AG09309 (cell line): ENCODE data around the gene ARAP3.
A peak's percentile ranks its signal among the peaks of the same experiment; 100 is the strongest.

Experiments used
- DNase-seq: peaks from one replicate; pipeline ENCODE4 v3.0.0-alpha.2; 2010; ENCODE audit warnings: low read depth
- H3K4me3 ChIP-seq: 2 replicates; pipeline ENCODE4 v1.5.1; 2011; ENCODE audit warnings: mild to moderate bottlenecking, low read depth, low read length, moderate library complexity; ENCODE audit not compliant: control insufficient read depth
- TF ChIP-seq, protein P1 (sequence below): IDR thresholded peaks from 2 replicates; pipeline ENCODE4 v1.5.1; 2011; ENCODE audit warnings: mild to moderate bottlenecking, low read depth, low read length, inconsistent platforms; ENCODE audit not compliant: insufficient read depth, control insufficient read depth; ENCODE audit errors: missing control alignments

The ARAP3 gene

GRCh38 chr5:141703133-141703561 is 21.1 kb upstream of the ARAP3 start:
- DNase-seq: no peak
- H3K4me3 ChIP-seq: peak overlapping the region; percentile 55
- TF ChIP-seq, protein P1, sequence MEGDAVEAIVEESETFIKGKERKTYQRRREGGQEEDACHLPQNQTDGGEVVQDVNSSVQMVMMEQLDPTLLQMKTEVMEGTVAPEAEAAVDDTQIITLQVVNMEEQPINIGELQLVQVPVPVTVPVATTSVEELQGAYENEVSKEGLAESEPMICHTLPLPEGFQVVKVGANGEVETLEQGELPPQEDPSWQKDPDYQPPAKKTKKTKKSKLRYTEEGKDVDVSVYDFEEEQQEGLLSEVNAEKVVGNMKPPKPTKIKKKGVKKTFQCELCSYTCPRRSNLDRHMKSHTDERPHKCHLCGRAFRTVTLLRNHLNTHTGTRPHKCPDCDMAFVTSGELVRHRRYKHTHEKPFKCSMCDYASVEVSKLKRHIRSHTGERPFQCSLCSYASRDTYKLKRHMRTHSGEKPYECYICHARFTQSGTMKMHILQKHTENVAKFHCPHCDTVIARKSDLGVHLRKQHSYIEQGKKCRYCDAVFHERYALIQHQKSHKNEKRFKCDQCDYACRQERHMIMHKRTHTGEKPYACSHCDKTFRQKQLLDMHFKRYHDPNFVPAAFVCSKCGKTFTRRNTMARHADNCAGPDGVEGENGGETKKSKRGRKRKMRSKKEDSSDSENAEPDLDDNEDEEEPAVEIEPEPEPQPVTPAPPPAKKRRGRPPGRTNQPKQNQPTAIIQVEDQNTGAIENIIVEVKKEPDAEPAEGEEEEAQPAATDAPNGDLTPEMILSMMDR: no peak

- DNase-seq: no peak
- H3K4me3 ChIP-seq: no peak overlapping the region
- TF ChIP-seq, protein P1: no peak
These were observed 19.5 kb upstream of the ARAP3 start for GRCh38 chr5:141701360-141702119.

- no peak for DNase-seq
- no peak overlapping the region for H3K4me3 ChIP-seq
- TF ChIP-seq, protein P1: no peak
These were observed 15.6 kb upstream of the ARAP3 start for GRCh38 chr5:141697586-141697985.

- H3K4me3 ChIP-seq: no peak overlapping the region
- DNase-seq: no peak
- TF ChIP-seq, protein P1: no peak
These were observed 14.4 kb upstream of the ARAP3 start for GRCh38 chr5:141696431-141696830.

DNA sequence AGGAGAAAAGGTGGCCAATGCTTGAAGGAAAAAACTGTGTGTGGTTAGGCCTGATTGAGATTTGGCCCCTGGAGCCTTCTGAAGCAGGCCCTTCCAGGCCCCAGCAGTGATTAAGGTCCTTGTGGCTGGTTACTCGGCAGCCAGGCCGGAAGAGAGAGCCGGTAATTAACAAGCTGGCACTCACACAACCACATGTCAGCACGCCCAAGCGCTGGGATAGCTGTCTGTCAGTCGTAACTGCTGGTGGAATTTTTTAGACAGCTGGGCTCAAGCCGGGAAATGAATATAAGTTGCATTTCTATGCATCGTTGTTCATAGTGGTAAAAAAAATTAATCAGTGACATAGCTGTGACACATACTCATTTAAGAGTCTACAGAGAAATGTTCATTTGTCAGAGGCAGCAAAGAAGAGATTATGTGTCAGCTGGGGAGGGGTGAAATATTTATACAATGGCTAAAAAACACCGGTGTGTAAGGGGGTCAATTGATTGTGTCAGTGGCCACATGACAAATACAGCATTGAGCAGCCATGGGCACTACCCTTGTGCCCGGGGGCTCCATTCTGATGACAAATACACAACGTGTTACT is 13.7 kb upstream of the ARAP3 start:
- no peak for DNase-seq
- TF ChIP-seq, protein P1: no peak
- H3K4me3 ChIP-seq: no peak overlapping the region

GRCh38 chr5:141694479-141694878 is 12.4 kb upstream of the ARAP3 start:
- H3K4me3 ChIP-seq: no peak overlapping the region
- TF ChIP-seq, protein P1: no peak
- no peak for DNase-seq
